ENCODE measurements around the gene THOC6. TPM values are rescaled to one million over a fixed set of nuclear protein-coding genes. Genes with fewer than 3 reads are reported as not detected.

THOC6 gene
- polyA plus RNA-seq, 1 donor from 2014 or later: 11.4 TPM

GRCh38 chr16:2991566-2992261, 32.1 kb upstream of the THOC6 start:
- TF ChIP-seq REST (IDR thresholded peaks at IDR 0.05; ENCODE audit: borderline replicate concordance) (no peak), POLR2AphosphoS5 (IDR thresholded peaks at IDR 0.05) (no peak), MXI1 (conservative IDR thresholded peaks at IDR 0.05; ENCODE audit: poor library complexity, severe bottlenecking) (no peak)
- H3K27ac ChIP-seq (ENCODE audit: low read length): no peak overlapping the region
- H3F3A ChIP-seq (ENCODE audit: insufficient read depth, low read length, poor library complexity, severe bottlenecking): no peaks in the 10 kb centered on the region
- H3K36me3 ChIP-seq (ENCODE audit: insufficient read depth, low read length): no peaks in the 10 kb centered on the region
- no peak overlapping the region for H3K4me2 ChIP-seq (ENCODE audit: low read length)
- no peaks in the 10 kb centered on the region for H4K20me1 ChIP-seq (ENCODE audit: insufficient read depth)
- H3K27me3 ChIP-seq (ENCODE audit: insufficient read depth, low read depth, low read length): no peaks in the 10 kb centered on the region
- no peak overlapping the region for H3K9ac ChIP-seq (ENCODE audit: low read length)
- H3K9me3 ChIP-seq (ENCODE audit: low read length): no peaks in the 10 kb centered on the region
- no peaks in the 10 kb centered on the region for H3K9me2 ChIP-seq (ENCODE audit: insufficient read depth, low read length)
- H3K79me2 ChIP-seq (replicated peaks; ENCODE audit: insufficient read depth, low read length): no peaks in the 10 kb centered on the region
- H2AFZ ChIP-seq (ENCODE audit: low read depth, low read length): no peak overlapping the region
- no peak overlapping the region for H3K4me3 ChIP-seq (ENCODE audit: low read length)

DNA sequence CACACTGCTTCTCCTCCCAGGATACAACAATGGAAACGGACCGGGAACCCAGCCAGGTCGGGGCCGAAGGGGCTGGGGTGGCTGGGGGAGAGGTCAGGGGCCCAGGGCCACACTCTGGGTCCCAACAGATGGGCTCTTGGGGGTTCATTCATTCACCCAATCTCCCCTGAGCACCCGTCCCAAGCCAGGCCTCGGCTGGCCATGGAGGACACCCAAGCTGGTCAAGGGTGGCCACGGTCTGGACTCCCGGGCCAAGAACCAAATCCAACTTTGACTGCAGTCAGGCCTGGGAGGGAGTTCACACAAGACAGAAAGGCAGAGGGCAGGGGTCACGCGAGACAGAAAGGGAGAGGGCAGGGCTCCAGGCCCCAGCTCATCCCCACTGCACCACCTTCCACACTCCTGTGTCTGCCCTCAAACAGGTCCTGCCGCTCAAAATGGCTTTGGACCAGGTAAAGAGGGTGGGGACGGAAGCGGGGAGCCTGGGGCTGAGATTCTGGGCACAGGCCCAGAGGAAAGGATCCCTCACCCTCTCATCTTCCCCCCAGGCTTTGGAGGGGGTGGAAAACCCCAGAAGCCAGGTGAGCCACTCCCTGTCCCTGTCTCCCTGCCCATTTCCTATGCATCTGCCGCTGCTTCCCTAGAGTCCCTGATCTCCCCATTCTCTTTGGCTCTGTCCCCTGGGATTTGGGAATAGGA, 31.3 kb upstream of the THOC6 start:
- Histone ChIP-seq H3K9me3 (ENCODE audit: low read length) (no peaks in the 10 kb centered on the region), H3K4me3 (ENCODE audit: low read length) (no peak overlapping the region), H4K20me1 (ENCODE audit: insufficient read depth) (no peaks in the 10 kb centered on the region), H3F3A (ENCODE audit: insufficient read depth, low read length, poor library complexity, severe bottlenecking) (no peaks in the 10 kb centered on the region), H3K9me2 (ENCODE audit: insufficient read depth, low read length) (no peaks in the 10 kb centered on the region), H3K27ac (ENCODE audit: low read length) (no peak overlapping the region), H3K9ac (ENCODE audit: low read length) (no peak overlapping the region), H2AFZ (ENCODE audit: low read depth, low read length) (no peak overlapping the region), H3K79me2 (replicated peaks; ENCODE audit: insufficient read depth, low read length) (no peaks in the 10 kb centered on the region), H3K27me3 (ENCODE audit: insufficient read depth, low read depth, low read length) (no peaks in the 10 kb centered on the region), H3K4me2 (ENCODE audit: low read length) (no peak overlapping the region), H3K36me3 (ENCODE audit: insufficient read depth, low read length) (no peaks in the 10 kb centered on the region)
- TF ChIP-seq SMC3 (conservative IDR thresholded peaks at IDR 0.05; ENCODE audit: poor library complexity) (no peak), REST (IDR thresholded peaks at IDR 0.05; ENCODE audit: borderline replicate concordance) (no peak), EP300 (conservative IDR thresholded peaks at IDR 0.05; ENCODE audit: poor library complexity, severe bottlenecking) (no peak), RAD21 (conservative IDR thresholded peaks at IDR 0.05) (no peak), TAF1 (IDR thresholded peaks at IDR 0.05; ENCODE audit: low read depth) (no peak), EZH2 (IDR thresholded peaks at IDR 0.05; ENCODE audit: borderline replicate concordance, insufficient read depth, low read length, poor library complexity, severe bottlenecking) (no peak), MXI1 (conservative IDR thresholded peaks at IDR 0.05; ENCODE audit: poor library complexity, severe bottlenecking) (no peak), POLR2AphosphoS5 (IDR thresholded peaks at IDR 0.05) (no peak)
- TF ChIP-seq, protein P1, sequence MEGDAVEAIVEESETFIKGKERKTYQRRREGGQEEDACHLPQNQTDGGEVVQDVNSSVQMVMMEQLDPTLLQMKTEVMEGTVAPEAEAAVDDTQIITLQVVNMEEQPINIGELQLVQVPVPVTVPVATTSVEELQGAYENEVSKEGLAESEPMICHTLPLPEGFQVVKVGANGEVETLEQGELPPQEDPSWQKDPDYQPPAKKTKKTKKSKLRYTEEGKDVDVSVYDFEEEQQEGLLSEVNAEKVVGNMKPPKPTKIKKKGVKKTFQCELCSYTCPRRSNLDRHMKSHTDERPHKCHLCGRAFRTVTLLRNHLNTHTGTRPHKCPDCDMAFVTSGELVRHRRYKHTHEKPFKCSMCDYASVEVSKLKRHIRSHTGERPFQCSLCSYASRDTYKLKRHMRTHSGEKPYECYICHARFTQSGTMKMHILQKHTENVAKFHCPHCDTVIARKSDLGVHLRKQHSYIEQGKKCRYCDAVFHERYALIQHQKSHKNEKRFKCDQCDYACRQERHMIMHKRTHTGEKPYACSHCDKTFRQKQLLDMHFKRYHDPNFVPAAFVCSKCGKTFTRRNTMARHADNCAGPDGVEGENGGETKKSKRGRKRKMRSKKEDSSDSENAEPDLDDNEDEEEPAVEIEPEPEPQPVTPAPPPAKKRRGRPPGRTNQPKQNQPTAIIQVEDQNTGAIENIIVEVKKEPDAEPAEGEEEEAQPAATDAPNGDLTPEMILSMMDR (IDR thresholded peaks at IDR 0.05; ENCODE audit: poor library complexity, severe bottlenecking): no peak
